CD4-positive, alpha-beta T cell treated with Interferon gamma for 1 hour (primary cell): ENCODE results near the gene RIMBP3C.
"Not testable (repeated sequence)": the region's sequence is repeated elsewhere in the genome, so short reads cannot be mapped to it uniquely, and the experiment has no call there.

Experiments
- DNase-seq: peaks from one replicate; pipeline ENCODE4 v3.0.0-alpha.2; 2020

Gene RIMBP3C, protein sequence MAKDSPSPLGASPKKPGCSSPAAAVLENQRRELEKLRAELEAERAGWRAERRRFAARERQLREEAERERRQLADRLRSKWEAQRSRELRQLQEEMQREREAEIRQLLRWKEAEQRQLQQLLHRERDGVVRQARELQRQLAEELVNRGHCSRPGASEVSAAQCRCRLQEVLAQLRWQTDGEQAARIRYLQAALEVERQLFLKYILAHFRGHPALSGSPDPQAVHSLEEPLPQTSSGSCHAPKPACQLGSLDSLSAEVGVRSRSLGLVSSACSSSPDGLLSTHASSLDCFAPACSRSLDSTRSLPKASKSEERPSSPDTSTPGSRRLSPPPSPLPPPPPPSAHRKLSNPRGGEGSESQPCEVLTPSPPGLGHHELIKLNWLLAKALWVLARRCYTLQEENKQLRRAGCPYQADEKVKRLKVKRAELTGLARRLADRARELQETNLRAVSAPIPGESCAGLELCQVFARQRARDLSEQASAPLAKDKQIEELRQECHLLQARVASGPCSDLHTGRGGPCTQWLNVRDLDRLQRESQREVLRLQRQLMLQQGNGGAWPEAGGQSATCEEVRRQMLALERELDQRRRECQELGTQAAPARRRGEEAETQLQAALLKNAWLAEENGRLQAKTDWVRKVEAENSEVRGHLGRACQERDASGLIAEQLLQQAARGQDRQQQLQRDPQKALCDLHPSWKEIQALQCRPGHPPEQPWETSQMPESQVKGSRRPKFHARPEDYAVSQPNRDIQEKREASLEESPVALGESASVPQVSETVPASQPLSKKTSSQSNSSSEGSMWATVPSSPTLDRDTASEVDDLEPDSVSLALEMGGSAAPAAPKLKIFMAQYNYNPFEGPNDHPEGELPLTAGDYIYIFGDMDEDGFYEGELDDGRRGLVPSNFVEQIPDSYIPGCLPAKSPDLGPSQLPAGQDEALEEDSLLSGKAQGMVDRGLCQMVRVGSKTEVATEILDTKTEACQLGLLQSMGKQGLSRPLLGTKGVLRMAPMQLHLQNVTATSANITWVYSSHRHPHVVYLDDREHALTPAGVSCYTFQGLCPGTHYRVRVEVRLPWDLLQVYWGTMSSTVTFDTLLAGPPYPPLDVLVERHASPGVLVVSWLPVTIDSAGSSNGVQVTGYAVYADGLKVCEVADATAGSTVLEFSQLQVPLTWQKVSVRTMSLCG (N-terminal part only)

DNA sequence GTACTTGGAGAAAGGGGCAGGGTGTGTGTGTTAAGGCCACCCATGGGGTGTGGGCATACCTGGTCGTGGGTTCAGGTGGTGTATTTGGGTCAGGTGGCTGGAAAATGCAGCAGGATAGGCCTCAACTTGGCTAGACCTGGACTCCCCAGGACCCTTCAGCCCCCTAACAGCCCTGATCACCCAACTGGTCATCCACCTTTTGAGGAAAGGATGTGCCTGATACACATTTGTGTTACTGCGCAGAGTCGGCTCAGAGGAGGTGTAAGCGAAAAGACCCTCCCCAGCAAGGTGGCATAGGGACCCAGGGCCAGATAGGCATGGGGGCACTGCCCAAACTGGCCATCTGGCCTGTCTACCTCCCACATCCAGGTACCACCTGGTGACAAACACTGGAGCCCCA is at the start of gene RIMBP3C:
RIMBP3C (minus strand) TSS at position 101 of the 400 bp plus-strand sequence. CDS start 485 bp downstream, outside the sequence.
- not testable (repeated sequence) for DNase-seq

DNA sequence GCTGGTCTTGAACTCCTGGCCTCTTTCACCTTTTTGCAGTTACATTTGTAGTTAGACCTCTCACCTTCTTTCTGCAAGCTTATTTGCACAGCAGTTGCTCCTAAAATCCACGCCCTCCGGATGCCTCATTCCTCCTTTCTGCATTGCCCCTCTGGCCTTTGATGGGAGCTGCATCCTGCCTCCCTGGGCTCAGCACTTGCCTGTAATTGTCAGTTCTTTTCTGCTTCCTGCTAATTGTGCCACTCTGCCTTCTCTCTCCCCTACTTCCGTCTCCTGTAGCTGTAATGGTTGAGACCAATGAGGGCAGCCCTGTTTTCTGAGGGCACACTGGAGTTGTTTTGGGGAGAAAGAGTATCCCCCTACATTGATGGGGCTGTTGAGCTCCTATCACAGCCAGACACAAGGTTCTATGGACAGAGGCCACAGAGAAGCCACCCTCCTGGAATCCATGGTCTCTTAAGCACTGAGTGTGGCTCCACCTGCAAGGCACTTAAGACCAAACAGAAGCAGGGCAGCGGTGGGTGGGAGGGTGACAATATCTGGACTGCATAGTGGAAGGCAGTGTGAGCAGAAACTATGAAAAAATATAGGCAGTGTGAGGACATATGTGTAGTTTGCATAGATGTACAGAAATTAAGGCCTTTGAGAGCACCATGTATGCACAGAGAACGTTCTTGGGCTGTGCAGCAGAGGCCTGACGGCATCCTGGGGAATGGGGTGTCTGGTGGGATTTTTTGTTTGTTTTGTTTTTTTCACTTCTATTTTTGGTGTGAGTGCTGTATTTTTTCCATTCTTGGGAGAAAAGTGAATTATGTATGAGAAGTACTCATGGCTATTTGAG is 48.0 kb upstream of the RIMBP3C start:
- DNase-seq = no peak

DNA sequence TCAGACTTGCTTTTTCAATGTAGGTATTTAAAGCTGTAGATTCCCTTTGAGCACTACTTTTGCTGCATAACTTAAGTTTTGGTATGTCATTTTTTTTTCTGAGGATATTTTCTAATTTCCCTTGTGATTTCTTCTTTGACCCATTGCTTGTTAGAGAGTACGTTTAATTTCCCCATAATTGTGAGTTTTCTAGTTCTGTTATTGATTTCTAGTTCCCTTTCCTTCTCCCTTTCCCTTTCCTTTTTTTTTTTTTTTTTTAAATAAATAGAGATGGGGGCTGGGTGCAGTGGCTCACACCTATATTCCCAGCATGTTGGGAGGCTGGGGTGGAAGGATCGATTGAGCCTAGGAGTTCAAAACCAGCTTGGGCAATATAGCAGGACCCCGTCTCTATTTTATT is 47.0 kb upstream of the RIMBP3C start:
- no peak for DNase-seq

DNA sequence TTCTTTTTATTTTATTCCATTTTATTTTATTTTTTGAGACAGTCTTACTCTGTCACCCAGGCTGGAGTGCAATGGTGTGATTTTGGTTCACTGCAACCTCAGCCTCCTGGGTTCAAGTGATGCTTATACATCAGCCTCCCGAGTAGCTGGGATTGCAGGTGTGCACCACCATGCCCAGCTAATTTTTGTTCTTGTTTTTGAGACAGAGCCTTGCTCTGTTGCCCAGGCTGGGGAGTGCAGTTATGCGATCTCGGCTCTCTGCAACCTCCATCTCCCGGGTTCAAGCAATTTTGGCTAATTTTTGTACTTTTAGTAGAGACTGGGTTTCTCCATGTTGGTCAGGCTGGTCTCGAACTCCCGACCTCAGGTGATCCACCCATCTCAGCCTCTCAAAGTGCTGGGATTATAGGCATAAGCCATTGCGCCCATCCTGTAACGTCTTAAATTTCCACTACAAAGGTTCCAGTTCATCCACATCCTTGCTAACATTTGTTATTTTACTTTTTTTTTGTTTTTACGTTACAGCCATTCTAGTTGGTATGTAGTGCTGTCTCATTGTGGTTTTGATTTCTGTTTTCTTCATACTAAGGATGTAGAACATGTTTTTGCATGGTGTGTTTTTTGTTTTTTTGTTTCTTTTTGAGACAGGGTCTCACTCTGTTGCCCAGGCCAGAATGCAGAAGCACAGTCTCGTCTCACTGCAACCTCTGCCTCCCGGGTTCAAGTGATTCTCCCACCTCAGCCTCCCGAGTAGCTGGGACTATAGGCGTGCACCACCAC is 45.3 kb upstream of the RIMBP3C start:
- not testable (repeated sequence) for DNase-seq

DNA sequence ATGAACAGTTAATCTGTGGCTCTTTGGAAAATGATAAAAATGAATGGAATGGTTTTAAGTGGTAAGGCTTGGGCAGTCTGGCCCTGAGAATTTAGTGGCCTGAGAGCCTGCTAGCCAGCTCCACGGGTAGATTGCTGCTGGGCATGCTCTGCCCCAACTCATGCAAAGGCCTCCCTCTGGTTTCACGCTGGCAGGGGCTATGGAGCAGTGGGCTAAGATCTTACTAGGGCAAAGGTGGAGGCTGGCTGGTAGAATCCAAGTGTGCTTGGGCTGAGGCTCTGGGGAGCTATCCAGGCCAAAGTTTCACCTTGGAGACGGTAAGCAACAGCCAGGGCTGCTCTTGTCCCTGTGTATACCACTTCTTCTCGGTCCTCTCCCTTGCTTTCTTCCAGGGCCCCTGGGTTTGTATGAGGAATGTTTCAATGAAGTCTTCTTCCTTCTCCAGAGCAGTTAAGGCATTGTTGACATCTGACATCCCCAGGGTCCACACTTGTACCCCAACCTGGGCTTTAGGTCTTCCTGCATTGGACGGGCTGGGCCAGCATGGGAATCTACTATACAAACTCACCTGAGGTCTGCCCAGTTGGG is 43.7 kb upstream of the RIMBP3C start:
- no peak for DNase-seq

DNA sequence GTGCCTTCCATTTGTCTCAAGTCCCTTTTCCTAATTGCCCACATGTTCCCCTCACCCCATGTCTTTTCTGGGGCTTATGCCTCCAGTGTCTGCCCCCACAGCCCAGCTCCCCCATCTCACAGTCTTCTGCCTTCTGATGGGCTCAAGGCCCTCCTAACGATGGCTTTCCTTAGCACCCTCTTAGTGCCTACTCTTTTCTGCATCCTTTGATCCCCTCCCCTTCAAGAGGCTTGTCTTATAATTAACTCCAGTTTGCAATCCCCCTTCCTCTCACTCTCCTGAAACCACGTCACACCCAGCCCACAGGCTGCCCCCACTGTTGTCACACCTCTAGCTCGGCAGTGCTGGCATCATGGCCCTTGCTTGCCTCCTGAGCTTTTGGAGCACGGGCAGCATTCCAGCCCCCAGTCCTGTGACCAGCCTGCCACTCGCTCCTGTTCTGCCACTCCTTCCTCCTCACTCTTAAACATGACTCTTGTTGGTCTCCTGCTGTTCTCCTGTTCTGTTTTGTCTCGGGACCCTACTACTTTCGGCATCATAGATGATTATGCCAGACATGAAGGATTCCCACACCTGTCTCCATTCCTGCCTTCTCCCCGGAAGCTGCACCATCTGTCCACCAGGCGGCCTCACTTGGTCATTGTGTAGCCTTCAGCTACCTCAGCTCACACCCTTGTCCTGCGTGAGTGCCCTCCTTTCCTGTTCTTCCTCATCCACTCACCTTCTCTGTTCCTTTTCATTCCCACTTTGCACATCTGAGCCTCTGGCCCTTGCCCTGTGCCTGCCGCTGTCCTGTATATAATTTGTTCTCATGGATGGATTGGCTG is 42.4 kb upstream of the RIMBP3C start:
- DNase-seq = no peak

DNA sequence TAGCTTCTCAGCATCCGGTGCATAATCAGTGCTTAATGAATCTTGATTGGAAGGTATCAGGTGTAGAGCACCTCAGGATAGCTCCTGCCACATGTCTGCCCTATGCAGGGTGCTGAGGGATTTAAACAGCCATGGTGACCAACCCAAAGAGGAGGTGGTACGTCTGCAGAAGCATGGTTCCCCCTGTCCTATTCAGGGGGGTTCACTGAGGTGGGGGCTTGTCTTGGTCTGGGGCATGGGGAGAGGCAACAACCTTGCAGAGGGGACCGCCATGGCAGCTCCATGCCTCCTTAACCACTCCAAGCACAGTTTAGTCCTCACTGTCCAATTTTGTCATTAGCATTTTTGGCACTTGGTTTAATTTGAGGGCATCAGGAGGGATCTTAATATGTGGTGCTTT is 41.2 kb upstream of the RIMBP3C start:
- DNase-seq = no peak

DNA sequence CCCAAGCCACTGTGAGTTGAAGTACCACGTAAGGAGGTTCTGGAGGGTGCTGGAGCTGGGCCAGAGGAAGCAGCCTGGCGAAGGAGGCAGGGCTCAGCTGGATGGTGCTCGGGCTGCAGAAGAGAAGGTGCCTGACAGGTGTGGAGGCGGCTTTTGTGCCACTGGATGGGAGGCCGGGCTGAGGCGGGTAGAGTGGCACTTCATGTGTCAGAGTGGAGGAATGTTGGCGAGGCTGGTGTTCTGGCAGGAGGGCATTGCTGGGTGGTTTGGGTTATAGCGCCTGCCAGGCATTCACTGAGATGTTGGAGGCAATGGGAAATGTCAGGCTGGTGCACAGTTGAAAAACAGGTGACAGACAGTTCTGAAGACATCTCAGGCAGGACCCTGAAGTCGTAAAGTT is 40.4 kb upstream of the RIMBP3C start:
- no peak for DNase-seq

DNA sequence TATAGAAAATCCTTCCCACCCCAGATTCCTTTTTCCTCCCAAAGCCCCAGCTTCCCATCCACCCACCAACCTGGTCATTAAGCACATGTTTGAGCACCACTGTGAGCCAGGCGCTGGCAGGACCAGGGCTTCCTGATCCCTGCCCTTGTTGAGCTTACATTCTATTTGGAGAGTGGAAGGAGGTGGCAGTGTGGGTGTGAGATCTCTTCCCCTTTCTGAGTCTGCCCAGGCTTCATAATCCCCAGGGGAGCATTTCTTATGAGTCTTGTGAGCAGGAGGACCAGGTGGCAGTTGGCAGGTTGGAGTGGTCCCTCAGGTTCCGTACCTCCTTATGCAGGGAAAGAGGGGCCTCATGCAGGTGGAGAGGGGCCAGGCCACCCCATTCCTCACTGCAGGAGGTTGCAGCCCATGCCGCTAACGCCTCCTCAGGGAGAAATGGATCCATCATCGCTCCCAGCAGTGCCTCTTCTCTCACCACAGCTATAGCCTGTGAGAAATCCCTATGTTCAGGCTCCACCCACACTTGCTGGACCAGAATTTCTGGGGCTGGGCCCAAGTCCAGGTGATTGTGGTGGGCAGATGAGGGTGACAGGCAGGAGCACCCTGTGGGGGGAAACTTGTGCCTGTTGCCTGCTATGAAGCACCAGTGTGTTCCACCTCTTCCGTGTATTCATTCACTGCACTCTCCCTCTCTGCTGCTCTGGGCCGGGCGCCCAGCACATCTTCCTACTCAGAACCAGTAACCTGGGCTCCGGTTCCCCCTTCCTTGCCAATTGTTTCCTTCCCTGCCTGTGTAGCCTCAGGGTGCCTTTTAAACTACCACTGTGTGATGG is 39.8 kb upstream of the RIMBP3C start:
- DNase-seq = peak; percentile 13

DNA sequence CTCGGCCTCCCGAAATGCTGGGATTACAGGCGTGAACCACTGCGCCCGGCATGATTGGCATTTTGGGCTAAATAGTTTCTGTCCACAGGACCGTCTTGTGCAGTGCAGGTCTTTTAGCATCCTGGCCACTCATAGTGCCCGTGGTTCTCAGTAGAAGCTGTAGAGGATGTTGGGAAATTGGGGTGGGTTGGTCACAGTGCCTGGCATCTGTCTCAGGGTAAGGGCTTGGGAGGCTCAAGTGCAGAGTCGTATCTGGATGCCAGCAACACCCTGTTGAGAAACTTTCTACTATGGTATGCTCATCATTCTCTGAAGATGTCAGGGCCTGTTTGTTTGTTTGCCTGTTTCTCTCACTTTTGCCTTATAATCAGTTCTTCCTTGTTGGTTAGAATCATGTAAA is 38.1 kb upstream of the RIMBP3C start:
- no peak for DNase-seq

DNA sequence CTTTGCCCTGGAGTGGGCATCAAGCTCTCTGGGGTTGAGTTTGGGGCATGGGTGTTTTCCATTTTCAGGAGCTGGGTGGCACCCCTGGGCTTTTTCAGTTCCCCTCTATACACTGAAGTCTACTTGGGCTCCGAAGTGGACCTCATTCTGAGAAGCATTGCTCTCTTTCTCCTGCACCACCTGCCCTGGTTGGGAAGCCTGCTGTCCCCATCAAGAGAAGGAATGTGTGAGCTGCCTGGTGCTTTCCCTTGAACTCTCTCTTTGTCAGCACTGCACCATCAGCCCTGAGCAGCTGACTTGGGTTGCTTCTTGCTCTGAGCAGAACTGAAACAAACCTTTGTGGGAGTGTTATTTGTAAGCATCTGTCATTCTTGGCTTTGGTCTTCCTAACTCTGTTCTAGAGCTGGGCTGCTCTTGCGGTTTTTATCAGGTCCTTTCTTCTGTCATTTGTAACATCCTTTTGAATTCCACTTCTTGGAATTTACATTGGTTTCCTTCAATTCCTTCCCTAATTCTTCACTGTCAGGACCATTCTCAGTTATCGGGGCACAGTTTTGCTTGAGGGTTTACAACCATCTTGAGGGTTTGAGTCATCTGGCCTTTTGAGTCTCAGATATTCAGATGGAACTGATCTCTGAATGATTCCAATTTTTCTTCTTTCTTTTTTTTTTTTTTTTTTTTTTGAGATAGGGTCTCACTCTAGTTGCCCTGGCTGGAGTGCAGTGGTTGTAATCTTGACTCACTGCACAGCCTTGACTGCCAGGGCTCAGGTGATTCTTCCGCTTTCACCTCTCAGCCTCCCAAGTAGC is 36.7 kb upstream of the RIMBP3C start:
- DNase-seq = peak; percentile 5

DNA sequence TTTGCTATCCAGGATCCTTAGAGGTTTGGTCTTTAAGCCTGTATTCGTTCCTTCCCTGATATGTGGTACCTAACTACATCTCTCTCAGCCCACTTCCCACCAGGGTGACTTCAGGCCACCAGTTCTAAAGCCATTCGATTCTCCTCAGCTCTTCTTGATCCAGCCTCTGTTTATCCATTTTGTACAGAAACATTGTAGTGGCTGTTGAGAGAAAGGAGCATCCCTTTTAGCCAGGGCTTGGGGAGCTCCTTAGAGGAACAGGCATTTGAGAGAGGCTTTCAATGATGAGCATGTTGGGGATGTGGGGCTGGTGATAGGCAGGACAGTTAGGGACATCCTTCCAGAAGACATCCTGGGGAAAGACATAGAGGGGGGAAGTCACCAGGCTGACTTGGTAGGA is 34.1 kb upstream of the RIMBP3C start:
- DNase-seq = no peak

DNA sequence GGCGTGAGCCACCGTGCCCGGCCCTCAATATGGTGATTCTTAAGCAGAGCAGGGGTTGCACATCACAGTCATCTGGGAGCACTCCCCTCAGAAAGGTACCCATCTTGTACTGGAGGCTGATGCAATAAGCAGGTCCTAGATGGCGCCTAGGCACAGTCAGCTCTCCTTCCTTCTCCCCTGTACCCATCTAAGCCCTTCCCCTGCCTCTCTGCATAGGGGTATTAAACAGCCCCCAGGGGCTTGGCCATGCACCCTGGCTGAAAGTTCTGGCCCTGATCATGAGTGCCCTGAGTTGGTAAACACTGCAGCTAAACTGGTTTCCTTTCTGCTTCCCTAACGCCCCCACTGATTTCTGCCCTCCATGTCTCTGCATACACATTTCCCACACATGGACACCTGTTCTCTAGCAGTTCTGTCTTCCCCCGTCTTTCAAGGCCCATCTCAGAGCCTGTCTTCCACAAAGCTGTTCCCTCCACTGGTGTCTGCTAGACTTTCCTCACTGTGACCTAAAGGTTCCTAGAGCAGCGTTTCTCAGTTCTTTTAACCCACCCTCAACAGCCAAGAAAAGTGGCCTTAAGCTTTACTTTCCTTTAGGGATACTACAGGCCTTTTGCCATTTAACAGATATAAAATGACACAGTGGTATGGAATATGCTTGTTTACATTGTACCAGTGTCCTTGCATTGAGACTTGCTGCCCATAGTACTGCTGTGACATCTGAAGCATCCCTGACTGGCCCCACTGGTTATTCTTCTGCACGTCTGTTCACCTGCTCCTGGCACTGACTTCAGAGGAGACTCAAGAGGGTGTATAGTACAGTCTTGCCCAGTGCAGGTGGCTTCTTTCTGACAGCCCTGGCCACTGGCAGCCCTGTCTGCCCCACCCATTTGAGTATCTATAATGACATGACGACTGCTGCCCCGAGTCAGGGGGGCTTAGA is 31.8 kb upstream of the RIMBP3C start:
- no peak for DNase-seq

DNA sequence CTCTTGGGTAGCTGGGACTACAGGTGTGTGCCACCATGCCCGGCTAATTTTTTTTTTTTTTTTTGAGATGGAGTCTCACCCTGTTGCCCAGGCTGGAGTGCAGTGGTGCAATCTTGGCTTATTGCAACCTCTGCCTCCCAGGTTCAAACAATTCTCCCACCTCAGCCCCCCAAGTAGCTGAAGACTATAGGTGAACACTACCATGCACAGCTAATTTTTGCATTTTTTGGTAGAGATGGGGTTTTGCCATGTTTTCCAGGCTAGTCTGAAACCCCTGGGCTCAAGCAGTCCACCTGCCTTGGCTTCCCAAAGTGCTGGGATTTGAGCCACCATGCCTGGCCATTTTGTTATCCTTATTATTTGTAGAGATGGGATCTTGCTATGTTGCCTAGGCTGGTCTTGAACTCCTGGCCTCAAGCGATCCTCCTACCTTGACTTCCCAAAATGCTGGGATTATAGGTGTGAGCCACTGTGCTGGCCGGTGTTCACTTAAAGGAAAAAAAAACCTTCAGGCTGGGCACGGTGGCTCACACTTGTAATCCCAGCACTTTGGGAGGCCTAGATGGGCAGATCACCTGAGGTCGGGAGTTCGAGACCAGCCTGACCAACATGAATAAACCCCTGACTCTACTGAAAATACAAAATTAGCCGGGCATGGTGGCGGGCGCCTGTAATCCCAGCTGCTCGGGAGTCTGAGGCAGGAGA is 29.9 kb upstream of the RIMBP3C start:
- DNase-seq = not testable (repeated sequence)

DNA sequence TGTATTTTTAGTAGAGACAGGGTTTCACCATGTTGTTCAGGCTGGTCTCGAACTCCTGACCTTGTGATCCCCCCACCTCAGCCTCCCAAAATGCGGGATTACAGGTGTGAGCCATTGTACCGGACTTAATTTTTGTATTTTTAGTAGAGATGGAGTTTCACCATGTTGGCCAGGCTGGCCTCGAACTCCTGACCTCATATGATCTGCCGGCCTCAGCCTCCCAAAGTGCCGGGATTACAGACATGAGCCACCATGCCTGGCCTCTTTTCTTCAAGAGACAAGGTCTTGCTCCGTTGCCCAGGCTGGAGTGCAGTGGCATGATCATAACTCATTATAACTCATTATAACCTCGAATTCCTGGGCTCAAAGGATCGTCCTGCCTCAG is 29.4 kb upstream of the RIMBP3C start:
- not testable (repeated sequence) for DNase-seq

DNA sequence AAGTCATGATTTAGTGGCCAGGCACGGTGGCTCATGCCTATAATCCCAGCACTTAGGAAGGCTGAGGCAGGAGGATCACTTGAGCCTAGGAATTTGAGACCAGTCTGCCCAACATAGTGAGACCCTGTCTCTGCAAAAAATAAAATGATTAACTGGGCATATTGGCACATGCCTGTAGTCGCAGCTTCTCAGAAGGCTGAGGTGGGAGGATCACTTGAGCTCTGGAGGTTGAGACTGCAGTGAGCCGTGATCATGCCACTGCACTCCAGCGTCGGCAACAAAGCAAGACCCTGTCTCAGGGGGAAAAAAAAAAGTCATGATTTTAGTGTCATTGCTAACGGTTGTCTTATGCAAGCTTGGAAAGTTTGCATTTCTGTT is 28.2 kb upstream of the RIMBP3C start:
- DNase-seq = no peak
